Measurements from ENCODE around the gene HACD2. TPM values are rescaled to one million over a fixed set of nuclear protein-coding genes. Genes with fewer than 3 reads are reported as not detected.

HACD2 gene
- total and polyA plus RNA-seq, 2 donors (not counting 3 experiments of a cell fraction or from before 2014, with no cell fraction given): 17.0 to 20.9 TPM

DNA sequence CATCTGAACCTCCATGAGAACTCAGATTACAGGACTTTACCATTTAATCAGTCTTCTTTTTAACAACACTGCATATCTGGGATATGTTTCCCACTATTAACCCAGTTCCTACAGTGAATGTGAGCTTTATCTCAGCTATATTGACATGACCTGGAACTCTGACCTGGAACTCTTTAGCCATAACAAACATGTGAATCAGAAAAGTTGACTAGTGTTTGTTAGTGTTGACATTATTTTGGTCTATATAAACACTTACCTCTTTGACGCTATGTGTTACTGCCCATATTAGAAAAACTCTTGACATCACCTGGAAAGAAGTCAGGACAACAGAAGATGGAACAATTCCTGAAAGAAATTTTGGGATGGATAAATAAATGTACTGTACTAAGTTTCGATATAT lies 56.7 kb downstream of the HACD2 start:
- Histone ChIP-seq H3K27me3 (ENCODE audit: control insufficient read depth in 2 of 2, insufficient read depth in 2 of 2, low read length in 2 of 2) (no peaks in the 10 kb centered on the region), H3K9ac (replicated peaks; ENCODE audit: extremely low read depth, insufficient read depth, low read length) (no peak overlapping the region), H3K9me1 (replicated peaks; ENCODE audit: control insufficient read depth, extremely low read depth, insufficient read depth, low read length) (no peaks in the 10 kb centered on the region), H3K9me3 (replicated peaks; ENCODE audit: control insufficient read depth, insufficient read depth, low read length) (no peaks in the 10 kb centered on the region), H3K4me1 (ENCODE audit: control insufficient read depth, extremely low read depth, insufficient read depth, low read length) (peaks cover 4% of the 10 kb centered on the region), H4K20me1 (replicated peaks; ENCODE audit: control insufficient read depth, extremely low read depth, insufficient read depth, low read length) (no peaks in the 10 kb centered on the region), H2AFZ (ENCODE audit: low read depth, low read length) (no peak overlapping the region), H3K79me2 (ENCODE audit: control insufficient read depth, insufficient read depth, low read length) (no peaks in the 10 kb centered on the region), H3K27ac (ENCODE audit: insufficient read depth, low read depth, low read length) (no peak overlapping the region), H3K4me3 (replicated peaks in 1 of 3; ENCODE audit: insufficient read depth in 1 of 3, low read depth in 1 of 3, low read length in 3 of 3) (no peak overlapping the region), H3K4me2 (ENCODE audit: insufficient read depth, low read length) (no peak overlapping the region), H3K36me3 (ENCODE audit: control insufficient read depth in 2 of 2, extremely low read depth in 1 of 2, insufficient read depth in 2 of 2, low read length in 2 of 2) (no peaks in the 10 kb centered on the region)
- BruUV-seq (replicated peaks): no TSS peak
- DNase-seq (ENCODE audit: low read depth, low spot score) (no peak), FAIRE-seq (no peak)
- TF ChIP-seq JUN (IDR thresholded peaks at IDR 0.05; ENCODE audit: borderline replicate concordance, insufficient read depth, insufficient read length, low read depth) (no peak), MYC (IDR thresholded peaks at IDR 0.05; ENCODE audit: low read depth, low read length) (no peak), POLR2AphosphoS5 (IDR thresholded peaks at IDR 0.05; ENCODE audit: insufficient read depth, low read depth, low read length) (no peak), FOS (IDR thresholded peaks at IDR 0.05; ENCODE audit: borderline replicate concordance, insufficient read depth, low read length) (no peak), GATA2 (IDR thresholded peaks at IDR 0.05; ENCODE audit: insufficient read depth, insufficient read length, low read depth, low read length) (no peak), POLR2A (IDR thresholded peaks at IDR 0.05; ENCODE audit: low read depth, low read length) (no peak), EZH2 (IDR thresholded peaks at IDR 0.05; ENCODE audit: borderline replicate concordance, low read depth, low read length, severe bottlenecking) (no peak)
- TF ChIP-seq, protein P1, sequence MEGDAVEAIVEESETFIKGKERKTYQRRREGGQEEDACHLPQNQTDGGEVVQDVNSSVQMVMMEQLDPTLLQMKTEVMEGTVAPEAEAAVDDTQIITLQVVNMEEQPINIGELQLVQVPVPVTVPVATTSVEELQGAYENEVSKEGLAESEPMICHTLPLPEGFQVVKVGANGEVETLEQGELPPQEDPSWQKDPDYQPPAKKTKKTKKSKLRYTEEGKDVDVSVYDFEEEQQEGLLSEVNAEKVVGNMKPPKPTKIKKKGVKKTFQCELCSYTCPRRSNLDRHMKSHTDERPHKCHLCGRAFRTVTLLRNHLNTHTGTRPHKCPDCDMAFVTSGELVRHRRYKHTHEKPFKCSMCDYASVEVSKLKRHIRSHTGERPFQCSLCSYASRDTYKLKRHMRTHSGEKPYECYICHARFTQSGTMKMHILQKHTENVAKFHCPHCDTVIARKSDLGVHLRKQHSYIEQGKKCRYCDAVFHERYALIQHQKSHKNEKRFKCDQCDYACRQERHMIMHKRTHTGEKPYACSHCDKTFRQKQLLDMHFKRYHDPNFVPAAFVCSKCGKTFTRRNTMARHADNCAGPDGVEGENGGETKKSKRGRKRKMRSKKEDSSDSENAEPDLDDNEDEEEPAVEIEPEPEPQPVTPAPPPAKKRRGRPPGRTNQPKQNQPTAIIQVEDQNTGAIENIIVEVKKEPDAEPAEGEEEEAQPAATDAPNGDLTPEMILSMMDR (IDR thresholded peaks at IDR 0.05; ENCODE audit: extremely low read depth in 1 of 2, insufficient read depth in 1 of 2, low read depth in 1 of 2, low read length in 2 of 2): no peak
- TF ChIP-seq, protein P2, sequence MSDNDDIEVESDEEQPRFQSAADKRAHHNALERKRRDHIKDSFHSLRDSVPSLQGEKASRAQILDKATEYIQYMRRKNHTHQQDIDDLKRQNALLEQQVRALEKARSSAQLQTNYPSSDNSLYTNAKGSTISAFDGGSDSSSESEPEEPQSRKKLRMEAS (IDR thresholded peaks at IDR 0.05; ENCODE audit: insufficient read depth, insufficient read length): no peak
- dilution Hi-C loops (cut with MboI; ENCODE audit: extremely low pct_ligation_motif_present, low sequenced_read_pairs) (no loop called here), intact Hi-C loops (cut with micrococcal nuclease) (no loop called here)
- ChIA-PET CTCF (interaction anchor here (1.1 kb wide), 1 partner anchor 31 kb away, joined by 3 read pairs; no protein-coding TSS in a partner anchor), POLR2A (no interaction called here)

Measured in endothelial cell of umbilical vein (primary cell).